ENCODE data around the gene ROBO1. TPM values are rescaled to one million over a fixed set of nuclear protein-coding genes. Genes with fewer than 3 reads are reported as not detected.

The ROBO1 gene
- polyA plus RNA-seq, 1 donor (not counting 4 experiments of a cell fraction or from before 2014, with no cell fraction given), result 27.1 TPM

- Histone ChIP-seq H3K4me3 (ENCODE audit: control insufficient read depth in 2 of 3, extremely low read depth in 1 of 3, insufficient read depth in 2 of 3, low read depth in 1 of 3, low read length in 3 of 3) (no peak overlapping the region), H3K27me3 (ENCODE audit: control insufficient read depth, extremely low read depth, insufficient read depth, low read length) (no peaks in the 10 kb centered on the region), H3K79me2 (ENCODE audit: control insufficient read depth, insufficient read depth, low read length) (peaks cover 4% of the 10 kb centered on the region), H3K4me2 (ENCODE audit: control insufficient read depth, extremely low read depth, insufficient read depth, low read depth, low read length) (no peak overlapping the region), H3K4me1 (ENCODE audit: control insufficient read depth, extremely low read depth, insufficient read depth, low read length) (peaks cover 17% of the 10 kb centered on the region), H3K27ac (ENCODE audit: control insufficient read depth, insufficient read depth, low read length) (no peak overlapping the region), H3K9me1 (ENCODE audit: control insufficient read depth, extremely low read depth, insufficient read depth, low read length) (no peaks in the 10 kb centered on the region), H3K9ac (ENCODE audit: control insufficient read depth, extremely low read depth, insufficient read depth, low read length) (no peak overlapping the region), H3K9me3 (ENCODE audit: control insufficient read depth, low read depth, low read length) (no peaks in the 10 kb centered on the region), H3K36me3 (ENCODE audit: control insufficient read depth in 2 of 2, extremely low read depth in 1 of 2, insufficient read depth in 2 of 2, low read length in 2 of 2) (no peaks in the 10 kb centered on the region), H2AFZ (ENCODE audit: control insufficient read depth, low read length) (no peak overlapping the region), H4K20me1 (ENCODE audit: control insufficient read depth, extremely low read depth, insufficient read depth, low read length) (no peaks in the 10 kb centered on the region)
- TF ChIP-seq, protein P1, sequence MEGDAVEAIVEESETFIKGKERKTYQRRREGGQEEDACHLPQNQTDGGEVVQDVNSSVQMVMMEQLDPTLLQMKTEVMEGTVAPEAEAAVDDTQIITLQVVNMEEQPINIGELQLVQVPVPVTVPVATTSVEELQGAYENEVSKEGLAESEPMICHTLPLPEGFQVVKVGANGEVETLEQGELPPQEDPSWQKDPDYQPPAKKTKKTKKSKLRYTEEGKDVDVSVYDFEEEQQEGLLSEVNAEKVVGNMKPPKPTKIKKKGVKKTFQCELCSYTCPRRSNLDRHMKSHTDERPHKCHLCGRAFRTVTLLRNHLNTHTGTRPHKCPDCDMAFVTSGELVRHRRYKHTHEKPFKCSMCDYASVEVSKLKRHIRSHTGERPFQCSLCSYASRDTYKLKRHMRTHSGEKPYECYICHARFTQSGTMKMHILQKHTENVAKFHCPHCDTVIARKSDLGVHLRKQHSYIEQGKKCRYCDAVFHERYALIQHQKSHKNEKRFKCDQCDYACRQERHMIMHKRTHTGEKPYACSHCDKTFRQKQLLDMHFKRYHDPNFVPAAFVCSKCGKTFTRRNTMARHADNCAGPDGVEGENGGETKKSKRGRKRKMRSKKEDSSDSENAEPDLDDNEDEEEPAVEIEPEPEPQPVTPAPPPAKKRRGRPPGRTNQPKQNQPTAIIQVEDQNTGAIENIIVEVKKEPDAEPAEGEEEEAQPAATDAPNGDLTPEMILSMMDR (optimal IDR thresholded peaks at IDR 0.05 in 1 of 3, IDR thresholded peaks at IDR 0.05 in 1 of 3, conservative IDR thresholded peaks at IDR 0.05 in 1 of 3; ENCODE audit: extremely low read depth in 1 of 3, insufficient read depth in 2 of 3, low read length in 3 of 3), result no peak
- TF ChIP-seq EZH2 (IDR thresholded peaks at IDR 0.05; ENCODE audit: low read length), result no peak
- dilution Hi-C loops (cut with MboI; ENCODE audit: extremely low pct_ligation_motif_present, low sequenced_read_pairs), result no loop called here
- DNase-seq (ENCODE audit: low read depth, low spot score) (no peak), FAIRE-seq (no peak)
Measured at GRCh38 chr3:78970656-78971055, 797.1 kb downstream of the ROBO1 start.

- H3K4me2 ChIP-seq (ENCODE audit: control insufficient read depth, extremely low read depth, insufficient read depth, low read depth, low read length), result no peak overlapping the region
- no peak for FAIRE-seq
Measured at GRCh38 chr3:78969483-78969882, 798.3 kb downstream of the ROBO1 start.

More at GRCh38 chr3:78969483-78969882, 798.3 kb downstream of the ROBO1 start:
- Histone ChIP-seq H3K9me3 (ENCODE audit: control insufficient read depth, low read depth, low read length) (no peaks in the 10 kb centered on the region), H3K9me1 (ENCODE audit: control insufficient read depth, extremely low read depth, insufficient read depth, low read length) (no peaks in the 10 kb centered on the region), H3K9ac (ENCODE audit: control insufficient read depth, extremely low read depth, insufficient read depth, low read length) (no peak overlapping the region), H4K20me1 (ENCODE audit: control insufficient read depth, extremely low read depth, insufficient read depth, low read length) (no peaks in the 10 kb centered on the region), H3K36me3 (ENCODE audit: control insufficient read depth in 2 of 2, extremely low read depth in 1 of 2, insufficient read depth in 2 of 2, low read length in 2 of 2) (no peaks in the 10 kb centered on the region), H3K27ac (ENCODE audit: control insufficient read depth, insufficient read depth, low read length) (no peak overlapping the region), H3K79me2 (ENCODE audit: control insufficient read depth, insufficient read depth, low read length) (peaks cover 3% of the 10 kb centered on the region), H2AFZ (ENCODE audit: control insufficient read depth, low read length) (no peak overlapping the region), H3K27me3 (ENCODE audit: control insufficient read depth, extremely low read depth, insufficient read depth, low read length) (no peaks in the 10 kb centered on the region), H3K4me3 (ENCODE audit: control insufficient read depth in 2 of 3, extremely low read depth in 1 of 3, insufficient read depth in 2 of 3, low read depth in 1 of 3, low read length in 3 of 3) (no peak overlapping the region), H3K4me1 (ENCODE audit: control insufficient read depth, extremely low read depth, insufficient read depth, low read length) (peaks cover 16% of the 10 kb centered on the region)
- TF ChIP-seq EZH2 (IDR thresholded peaks at IDR 0.05; ENCODE audit: low read length), result no peak
- TF ChIP-seq, protein P1 (optimal IDR thresholded peaks at IDR 0.05 in 1 of 3, IDR thresholded peaks at IDR 0.05 in 1 of 3, conservative IDR thresholded peaks at IDR 0.05 in 1 of 3; ENCODE audit: extremely low read depth in 1 of 3, insufficient read depth in 2 of 3, low read length in 3 of 3), result no peak
- DNase-seq (ENCODE audit: low read depth, low spot score), result no peak
- dilution Hi-C loops (cut with MboI; ENCODE audit: extremely low pct_ligation_motif_present, low sequenced_read_pairs), result no loop called here
